HG02840 (cell line): ENCODE measurements around the gene NKD1.

ENCODE experiments used
- ATAC-seq: cut with Tn5 transposase; IDR thresholded peaks from one replicate; pipeline ENCODE4 v1.9.1; 2021; ENCODE audit warnings: mild to moderate bottlenecking, moderate library complexity, moderate number of reproducible peaks; ENCODE audit not compliant: unreplicated experiment, low FRiP score

The NKD1 gene

GRCh38 chr16:50665128-50665878 is 117.1 kb downstream of the NKD1 start:
- ATAC-seq, result no peak

- ATAC-seq, result peak; percentile 78
Observed at GRCh38 chr16:50666658-50667496, 118.7 kb downstream of the NKD1 start.

GRCh38 chr16:50667497-50668367 is 119.5 kb downstream of the NKD1 start:
- ATAC-seq, result no peak

- ATAC-seq, result no peak
Observed at GRCh38 chr16:50668368-50669008, 120.3 kb downstream of the NKD1 start.

GRCh38 chr16:50669741-50670140 is 121.5 kb downstream of the NKD1 start:
- ATAC-seq, result no peak

- ATAC-seq, result no peak
Observed at GRCh38 chr16:50670476-50670875, 122.3 kb downstream of the NKD1 start.

- ATAC-seq, result no peak
Observed at GRCh38 chr16:50671644-50672260, 123.6 kb downstream of the NKD1 start.

GRCh38 chr16:50673496-50674275 is 125.5 kb downstream of the NKD1 start:
- no peak for ATAC-seq

- ATAC-seq, result no peak
Observed at GRCh38 chr16:50674831-50675230, 126.6 kb downstream of the NKD1 start.

GRCh38 chr16:50675686-50676610 is 127.8 kb downstream of the NKD1 start:
- ATAC-seq, result no peak

- no peak for ATAC-seq
Observed at GRCh38 chr16:50676684-50677225, 128.6 kb downstream of the NKD1 start.

- ATAC-seq, result no peak
Observed at GRCh38 chr16:50677351-50677750, 129.2 kb downstream of the NKD1 start.

- no peak for ATAC-seq
Observed at GRCh38 chr16:50678531-50678930, 130.3 kb downstream of the NKD1 start.

GRCh38 chr16:50679266-50679665 is 131.1 kb downstream of the NKD1 start:
- ATAC-seq, result no peak

- ATAC-seq, result no peak
Observed at GRCh38 chr16:50679676-50680555, 131.7 kb downstream of the NKD1 start.

- ATAC-seq, result no peak
Observed at GRCh38 chr16:50680556-50680893, 132.3 kb downstream of the NKD1 start.
